HG03575 (cell line): ENCODE results near the gene DCAF6.

Source experiments
- ATAC-seq: cut with Tn5 transposase; IDR thresholded peaks from one replicate; pipeline ENCODE4 v1.9.1; 2021; ENCODE audit not compliant: unreplicated experiment, insufficient number of reproducible peaks, low FRiP score; ENCODE audit errors: extremely low read depth

The DCAF6 gene

GRCh38 chr1:168091063-168091462 lies 154.6 kb downstream of the DCAF6 start:
- ATAC-seq: no peak

- ATAC-seq: no peak
Measured at GRCh38 chr1:168091720-168092550, 155.5 kb downstream of the DCAF6 start.

GRCh38 chr1:168092566-168093355 lies 156.3 kb downstream of the DCAF6 start:
- ATAC-seq: no peak

- no peak for ATAC-seq
Measured at GRCh38 chr1:168093616-168094015, 157.1 kb downstream of the DCAF6 start.

- no peak for ATAC-seq
Measured at GRCh38 chr1:168095476-168095875, 159.0 kb downstream of the DCAF6 start.

- ATAC-seq: no peak
Measured at GRCh38 chr1:168096296-168097165, 160.0 kb downstream of the DCAF6 start.

GRCh38 chr1:168097921-168098528 lies 161.5 kb downstream of the DCAF6 start:
- ATAC-seq: no peak

GRCh38 chr1:168098534-168099320 lies 162.2 kb downstream of the DCAF6 start:
- ATAC-seq: no peak

GRCh38 chr1:168099337-168099801 lies 162.9 kb downstream of the DCAF6 start:
- ATAC-seq: no peak

- no peak for ATAC-seq
Measured at GRCh38 chr1:168100315-168101002, 164.0 kb downstream of the DCAF6 start.

- ATAC-seq: no peak
Measured at GRCh38 chr1:168101336-168101735, 164.9 kb downstream of the DCAF6 start.

GRCh38 chr1:168102487-168102886 lies 166.0 kb downstream of the DCAF6 start:
- no peak for ATAC-seq

GRCh38 chr1:168104535-168104934 lies 168.1 kb downstream of the DCAF6 start:
- ATAC-seq: no peak

GRCh38 chr1:168105846-168106245 lies 169.4 kb downstream of the DCAF6 start:
- no peak for ATAC-seq

GRCh38 chr1:168106274-168106673 lies 169.8 kb downstream of the DCAF6 start:
- ATAC-seq: no peak

GRCh38 chr1:168110896-168111545 lies 174.5 kb downstream of the DCAF6 start:
- no peak for ATAC-seq

GRCh38 chr1:168112673-168113305 lies 176.3 kb downstream of the DCAF6 start:
- ATAC-seq: no peak
